T-cell (primary cell): ENCODE results near the gene ANKRD52. TPM values are rescaled to one million over a fixed set of nuclear protein-coding genes. Genes with fewer than 3 reads are reported as not detected.

Experiments used
- ATAC-seq, 4 experiments: fragments of 200-7000 bp in 3 of 4; fragments of 150-1000 bp in 1 of 4; cut with Tn5 transposase; replicated peaks in 1 of 4; 1 replicate in 3 of 4; 2 replicates in 1 of 4; pipeline ENCODE4 v1.10.0; 2021; ENCODE audit warnings: moderate library complexity in 3 of 4, mild to moderate bottlenecking in 2 of 4, moderate number of reproducible peaks in 1 of 4
- CTCF ChIA-PET, 2 donors: fragments of 300-600 bp; sonication (Branson Sonifier 250); formaldehyde crosslinking; loops; one replicate each; lab custom pipeline; 2022; ENCODE audit warnings: antibody characterized with exemption in 2 of 2; lab: Charles Lee
- POLR2A ChIA-PET, 2 donors: fragments of 300-600 bp; sonication (Branson Sonifier 250); formaldehyde crosslinking; loops; one replicate each; lab custom pipeline; 2022; ENCODE audit warnings: antibody characterized with exemption in 2 of 2; lab: Charles Lee
- DNase-seq, 35 experiments: peaks; one replicate each; pipeline versions ENCODE4 v3.0.0 to v3.0.0-alpha.2; 2013 to 2023
- H3K27ac ChIP-seq: one replicate; pipeline ENCODE4 v1.5.1; 2013; ENCODE audit warnings: low read length
- H3K27me3 ChIP-seq, 2 experiments: replicated peaks in 1 of 2; 1 replicate in 1 of 2; 2 replicates in 1 of 2; pipeline versions ENCODE4 v1.6.1 to v1.7.0; 2013; ENCODE audit warnings: low read length in 1 of 2, mixed read lengths in 1 of 2; ENCODE audit not compliant: control insufficient read depth in 2 of 2, insufficient read depth in 2 of 2; ENCODE audit errors: extremely low read depth in 1 of 2
- H3K36me3 ChIP-seq, 2 donors: 1 replicate in 1 of 2; 2 replicates in 1 of 2; pipeline versions ENCODE4 v1.6.1 to v1.7.0; 2013; ENCODE audit warnings: low read length in 1 of 2; ENCODE audit not compliant: control insufficient read depth in 2 of 2, insufficient read depth in 1 of 2; ENCODE audit errors: extremely low read depth in 1 of 2
- H3K4me1 ChIP-seq, 2 experiments: 1 replicate in 1 of 2; 2 replicates in 1 of 2; pipeline versions ENCODE4 v1.6.1 to v1.7.0; 2013; ENCODE audit warnings: low read length in 2 of 2, mixed read lengths in 1 of 2; ENCODE audit not compliant: insufficient read depth in 2 of 2, control insufficient read depth in 1 of 2; ENCODE audit errors: extremely low read depth in 1 of 2
- H3K4me3 ChIP-seq, 2 donors: 1 replicate in 1 of 2; 2 replicates in 1 of 2; pipeline versions ENCODE4 v1.5.1 to v1.7.0; 2013; ENCODE audit warnings: mild to moderate bottlenecking in 2 of 2, low read length in 1 of 2, moderate library complexity in 1 of 2; ENCODE audit not compliant: control insufficient read depth in 1 of 2; ENCODE audit errors: extremely low read depth in 1 of 2
- H3K9me3 ChIP-seq: 2 replicates; pipeline ENCODE4 v1.7.0; 2013
- H3K27ac Mint-ChIP-seq, 2 donors: one replicate each; pipeline ENCODE4 v1.8.0; 2020 to 2021; ENCODE audit warnings: mild to moderate bottlenecking in 2 of 2, mixed read lengths in 2 of 2
- H3K27me3 Mint-ChIP-seq, 2 donors: one replicate each; pipeline ENCODE4 v1.8.0; 2021 to 2022; ENCODE audit warnings: mixed read lengths in 2 of 2
- H3K36me3 Mint-ChIP-seq: one replicate; pipeline ENCODE4 v1.8.0; 2021; ENCODE audit warnings: mixed read lengths
- H3K4me1 Mint-ChIP-seq, 3 donors: one replicate each; pipeline ENCODE4 v1.8.0; 2020 to 2022; ENCODE audit warnings: mixed read lengths in 3 of 3, mild to moderate bottlenecking in 1 of 3
- H3K4me3 Mint-ChIP-seq, 3 donors: one replicate each; pipeline ENCODE4 v1.8.0; 2020 to 2022; ENCODE audit warnings: mild to moderate bottlenecking in 3 of 3, mixed read lengths in 3 of 3, moderate library complexity in 3 of 3
- H3K9me3 Mint-ChIP-seq, 3 donors: one replicate each; pipeline ENCODE4 v1.8.0; 2020 to 2022; ENCODE audit warnings: mixed read lengths in 3 of 3
- WGBS: methylation state at CpG from one replicate; pipeline ENCODE4 v1.1.5; 2013; ENCODE audit warnings: missing lambda C conversion rate; ENCODE audit not compliant: insufficient coverage; 5-methylcytosine and 5-hydroxymethylcytosine counted together
- total RNA-seq, 35 experiments: library from RNA in 6 of 35; stranded (reverse) in 6 of 35; fragments of 120-200 nt in 1 of 35; gene quantifications; one replicate each; pipeline versions ENCODE4 v1.2.1 to v1.2.4 and lab custom pipeline; 2013 to 2026

Gene ANKRD52
- total RNA-seq, 5 donors from 2014 or later (not counting 1 experiment from before 2014, with no cell fraction given): 35.8 to 51.0 (median 43.1) TPM

GRCh38 chr12:56189099-56189917 is 68.9 kb downstream of the ANKRD52 start, which contains the start of gene SMARCC2:
SMARCC2 (minus strand) TSS chr12:56189483; CDS start chr12:56189461, 22 bp downstream.
- Histone ChIP-seq H3K36me3 (peaks cover 8 to 18% of the 10 kb centered on the region in 2 donors), H3K9me3 (no peaks in the 10 kb centered on the region), H3K4me1 (peaks cover 12 to 31% of the 10 kb centered on the region in 2 experiments), H3K4me3 (peak within 1 kb of the TSS; percentile 71 to 88), H3K27me3 (no peaks in the 10 kb centered on the region), H3K27ac (peak within 1 kb of the TSS; percentile 86)
- POLR2A ChIA-PET: interaction anchor here (0.6 to 1.6 kb wide), 6 partner anchors 27 to 71 kb away, joined by 3 to 12 read pairs (median 4); partner anchors contain the start of genes ESYT1 (in 1 of the 2), RNF41 (in 1 of the 2) and ZC3H10 (in 1 of the 2)
- no peaks in the 10 kb centered on the region for H3K9me3 Mint-ChIP-seq
- peak within 1 kb of the TSS; percentile 95 to 97 for H3K27ac Mint-ChIP-seq
- peaks cover 41 to 52% (median 46%) of the 10 kb centered on the region in 3 donors for H3K4me1 Mint-ChIP-seq
- peak within 1 kb of the TSS; percentile 93 to 98 (median 96) for H3K4me3 Mint-ChIP-seq
- CTCF ChIA-PET: interaction anchor here (0.6 to 3.3 kb wide), 44 partner anchors 9 to 1025 kb away, joined by 3 to 54 read pairs (median 4); partner anchors contain the start of genes ESYT1 (in 2 of the 2), ZC3H10 (in 2 of the 2), ANKRD52 (in 1 of the 2) and CNPY2 (in 1 of the 2)
- ATAC-seq (peak; percentile 85 to 91 (median 87)), DNase-seq (peak; percentile 63 to 94 (median 76))
- peaks cover 14% of the 10 kb centered on the region for H3K36me3 Mint-ChIP-seq
- under 1% methylated on average over 73 of the region's 93 CpGs for WGBS
- no peaks in the 10 kb centered on the region for H3K27me3 Mint-ChIP-seq

GRCh38 chr12:56188778-56189098 is 69.4 kb downstream of the ANKRD52 start:
- CTCF ChIA-PET: interaction anchor here (0.6 to 3.3 kb wide), 19 partner anchors 12 to 452 kb away, joined by 3 to 54 read pairs (median 7); partner anchors contain the start of genes ESYT1 (in 2 of the 2), ZC3H10 (in 2 of the 2), COQ10A (in 1 of the 2) and RNF41 (in 1 of the 2)
- Mint-ChIP-seq H3K27ac (peak overlapping the region; percentile 83 to 95), H3K9me3 (no peaks in the 10 kb centered on the region), H3K27me3 (no peaks in the 10 kb centered on the region), H3K36me3 (peaks cover 16% of the 10 kb centered on the region), H3K4me3 (peak overlapping the region; percentile 89 to 98 (median 96)), H3K4me1 (peaks cover 41 to 52% (median 46%) of the 10 kb centered on the region in 3 donors)
- 0% methylated on average over 9 of the region's 17 CpGs for WGBS
- DNase-seq: peak in 15 of 35 experiments; percentile 2 to 38 (median 6)
- no peaks in the 10 kb centered on the region for H3K27me3 ChIP-seq
- no peaks in the 10 kb centered on the region for H3K9me3 ChIP-seq
- POLR2A ChIA-PET: interaction anchor here (0.6 to 1.6 kb wide), 2 partner anchors 28 to 70 kb away, joined by 3 to 4 read pairs; partner anchors contain the start of gene ZC3H10 (in 1 of the 2)
- H3K4me1 ChIP-seq: peaks cover 12 to 31% of the 10 kb centered on the region in 2 experiments
- peak overlapping the region; percentile 71 to 88 for H3K4me3 ChIP-seq
- ATAC-seq: peak; percentile 2 to 11 (median 7)
- H3K27ac ChIP-seq: peak overlapping the region; percentile 74
- peaks cover 8 to 24% of the 10 kb centered on the region in 2 donors for H3K36me3 ChIP-seq

- H3K27me3 ChIP-seq: no peaks in the 10 kb centered on the region
Observed at GRCh38 chr12:56188131-56188777, 69.9 kb downstream of the ANKRD52 start.

More at GRCh38 chr12:56188131-56188777, 69.9 kb downstream of the ANKRD52 start:
- Mint-ChIP-seq H3K4me3 (peak overlapping the region; percentile 89 to 98 (median 96)), H3K27me3 (no peaks in the 10 kb centered on the region), H3K9me3 (no peaks in the 10 kb centered on the region), H3K36me3 (peaks cover 17% of the 10 kb centered on the region), H3K27ac (peak overlapping the region; percentile 83 to 95), H3K4me1 (peaks cover 40 to 49% (median 42%) of the 10 kb centered on the region in 3 donors)
- 67% methylated on average over 1 of the region's 10 CpGs for WGBS
- CTCF ChIA-PET: interaction anchor here (0.5 to 3.3 kb wide), 15 partner anchors 13 to 451 kb away, joined by 3 to 54 read pairs (median 4); partner anchors contain the start of genes ZC3H10 (in 2 of the 2), ESYT1 (in 1 of the 2) and STAT2 (in 1 of the 2)
- Histone ChIP-seq H3K4me3 (peak overlapping the region; percentile 71 to 88), H3K27ac (peak overlapping the region; percentile 74), H3K9me3 (no peaks in the 10 kb centered on the region), H3K4me1 (peaks cover 12 to 31% of the 10 kb centered on the region in 2 experiments), H3K36me3 (peaks cover 8 to 29% of the 10 kb centered on the region in 2 donors)
- ATAC-seq (no peak), DNase-seq (peak in 2 of 35 experiments; percentile 2 to 29)
- POLR2A ChIA-PET: no interaction called here

Other genes with a start within 250 kb of the ANKRD52 start
- gene IKZF4, start 237.3 kb downstream of the ANKRD52 start, total RNA-seq: 10 to 100 TPM in 3 of 5 donors, 1 to 10 TPM in 2; 6.1 to 14.9 (median 13.2) TPM
- gene RPS26, start 216.5 kb downstream of the ANKRD52 start, total RNA-seq: 100 to 1,000 TPM in 1 of 5 donors, 10 to 100 TPM in 4; 30.3 to 141 (median 49.9) TPM
- 10 to 100 TPM in 1 of 5 donors, 1 to 10 TPM in 3, under 1 TPM in 1; 0.93 to 24.0 (median 8.2) TPM for gene ERBB3, start 178.2 kb downstream of the ANKRD52 start, total RNA-seq
- gene PA2G4, start 153.8 kb downstream of the ANKRD52 start, total RNA-seq: 100 to 1,000 TPM in 3 of 5 donors, 10 to 100 TPM in 2; 67.5 to 113 (median 104) TPM
- gene RPL41, start 141.8 kb downstream of the ANKRD52 start, total RNA-seq: 1,000 to 10,000 TPM; 4,612 to 5,648 (median 5,133) TPM
- 10 to 100 TPM in 3 of 5 donors, 1 to 10 TPM in 2; 8.4 to 15.1 (median 11.4) TPM for gene ZC3H10, start 140.1 kb downstream of the ANKRD52 start, total RNA-seq
- gene ESYT1, start 130.1 kb downstream of the ANKRD52 start, total RNA-seq: 100 to 1,000 TPM; 181 to 298 (median 276) TPM
- 10 to 100 TPM in 1 of 5 donors, 1 to 10 TPM in 4; 5.9 to 12.4 (median 7.7) TPM for gene MYL6B, start 105.8 kb downstream of the ANKRD52 start, total RNA-seq
- 100 to 1,000 TPM; 506 to 663 (median 569) TPM for gene MYL6, start 100.0 kb downstream of the ANKRD52 start, total RNA-seq
- 100 to 1,000 TPM; 135 to 160 (median 159) TPM for gene SMARCC2, start 68.9 kb downstream of the ANKRD52 start, total RNA-seq
- gene RNF41, start 36.5 kb downstream of the ANKRD52 start, total RNA-seq: 10 to 100 TPM; 26.3 to 43.1 (median 39.4) TPM
- gene NABP2, start 34.0 kb downstream of the ANKRD52 start, total RNA-seq: 10 to 100 TPM; 11.8 to 19.1 (median 14.0) TPM
- gene SLC39A5, start 28.3 kb downstream of the ANKRD52 start, total RNA-seq: 1 to 10 TPM in 1 of 5 donors, under 1 TPM in 2, not detected in 2; 0.57 to 1.4 (median 0.58) TPM
- gene COQ10A, start 8.6 kb upstream of the ANKRD52 start, total RNA-seq: 10 to 100 TPM; 29.9 to 38.4 (median 31.9) TPM
- gene CS, start 41.9 kb upstream of the ANKRD52 start, total RNA-seq: 100 to 1,000 TPM; 135 to 166 (median 159) TPM
- 10 to 100 TPM; 52.9 to 92.8 (median 90.8) TPM for gene CNPY2, start 57.6 kb upstream of the ANKRD52 start, total RNA-seq
- 100 to 1,000 TPM; 126 to 187 (median 164) TPM for gene PAN2, start 75.6 kb upstream of the ANKRD52 start, total RNA-seq
- gene IL23A, start 80.5 kb upstream of the ANKRD52 start, total RNA-seq: 10 to 100 TPM; 16.3 to 29.9 (median 27.6) TPM
- 100 to 1,000 TPM; 117 to 187 (median 162) TPM for gene STAT2, start 101.7 kb upstream of the ANKRD52 start, total RNA-seq
- not detected for gene APOF, start 104.5 kb upstream of the ANKRD52 start, total RNA-seq
- 1 to 10 TPM; 5.0 to 7.5 (median 6.4) TPM for gene TIMELESS, start 191.0 kb upstream of the ANKRD52 start, total RNA-seq
- not detected for gene MIP, start 196.3 kb upstream of the ANKRD52 start, total RNA-seq
- 1 to 10 TPM; 4.7 to 7.3 (median 5.5) TPM for gene SPRYD4, start 210.2 kb upstream of the ANKRD52 start, total RNA-seq
- 10 to 100 TPM in 1 of 5 donors, 1 to 10 TPM in 4; 2.9 to 10.1 (median 6.9) TPM for gene GLS2, start 229.8 kb upstream of the ANKRD52 start, total RNA-seq